Vagina (tissue), 2 donors: ENCODE data around the gene FBXL22.

Experiments used
- POLR2A ChIP-seq, 2 donors: fragments of 450-650 bp; IDR thresholded peaks; one replicate each; pipeline ENCODE4 v1.6.1; 2017; ENCODE audit warnings: antibody characterized with exemption in 2 of 2, mild to moderate bottlenecking in 2 of 2, moderate library complexity in 2 of 2
- TF ChIP-seq, protein P1 (sequence below), 3 experiments: fragments of 450-650 bp in 2 of 3; fragments of 200-600 bp in 1 of 3; sonication (generic) in 1 of 3; IDR thresholded peaks; one replicate each; pipeline ENCODE4 v1.5.1; 2017 to 2019; ENCODE audit warnings: antibody characterized with exemption in 3 of 3, mild to moderate bottlenecking in 2 of 3, moderate library complexity in 2 of 3

DNA sequence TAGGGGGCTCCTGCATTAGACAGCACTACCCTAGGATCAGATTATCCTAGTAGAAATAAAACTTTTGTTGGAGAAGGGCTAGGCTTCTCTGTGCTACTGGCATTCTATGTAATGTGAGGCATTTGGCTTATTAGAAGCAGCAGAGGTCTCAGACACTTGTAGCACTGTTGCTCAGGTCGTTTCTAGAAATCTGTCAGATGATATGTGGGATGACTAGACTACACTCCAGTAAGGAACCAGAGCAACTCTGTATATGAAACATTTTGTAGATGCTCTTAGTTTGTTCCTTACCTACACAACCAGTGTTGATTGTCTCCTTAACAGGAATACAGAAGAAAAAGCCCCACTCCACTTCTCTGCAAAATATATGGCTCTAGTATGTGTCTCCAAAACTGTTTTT is 21.9 kb upstream of the FBXL22 start:
- TF ChIP-seq, protein P1, sequence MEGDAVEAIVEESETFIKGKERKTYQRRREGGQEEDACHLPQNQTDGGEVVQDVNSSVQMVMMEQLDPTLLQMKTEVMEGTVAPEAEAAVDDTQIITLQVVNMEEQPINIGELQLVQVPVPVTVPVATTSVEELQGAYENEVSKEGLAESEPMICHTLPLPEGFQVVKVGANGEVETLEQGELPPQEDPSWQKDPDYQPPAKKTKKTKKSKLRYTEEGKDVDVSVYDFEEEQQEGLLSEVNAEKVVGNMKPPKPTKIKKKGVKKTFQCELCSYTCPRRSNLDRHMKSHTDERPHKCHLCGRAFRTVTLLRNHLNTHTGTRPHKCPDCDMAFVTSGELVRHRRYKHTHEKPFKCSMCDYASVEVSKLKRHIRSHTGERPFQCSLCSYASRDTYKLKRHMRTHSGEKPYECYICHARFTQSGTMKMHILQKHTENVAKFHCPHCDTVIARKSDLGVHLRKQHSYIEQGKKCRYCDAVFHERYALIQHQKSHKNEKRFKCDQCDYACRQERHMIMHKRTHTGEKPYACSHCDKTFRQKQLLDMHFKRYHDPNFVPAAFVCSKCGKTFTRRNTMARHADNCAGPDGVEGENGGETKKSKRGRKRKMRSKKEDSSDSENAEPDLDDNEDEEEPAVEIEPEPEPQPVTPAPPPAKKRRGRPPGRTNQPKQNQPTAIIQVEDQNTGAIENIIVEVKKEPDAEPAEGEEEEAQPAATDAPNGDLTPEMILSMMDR (IDR thresholded peaks at IDR 0.05), result no peak
- no peak for TF ChIP-seq POLR2A (IDR thresholded peaks at IDR 0.05)
